ENCODE data around the gene ASF1B. TPM values are rescaled to one million over a fixed set of nuclear protein-coding genes. Genes with fewer than 3 reads are reported as not detected.

ASF1B gene
- total RNA-seq, 1 experiment from 2014 or later: 78.1 TPM

DNA sequence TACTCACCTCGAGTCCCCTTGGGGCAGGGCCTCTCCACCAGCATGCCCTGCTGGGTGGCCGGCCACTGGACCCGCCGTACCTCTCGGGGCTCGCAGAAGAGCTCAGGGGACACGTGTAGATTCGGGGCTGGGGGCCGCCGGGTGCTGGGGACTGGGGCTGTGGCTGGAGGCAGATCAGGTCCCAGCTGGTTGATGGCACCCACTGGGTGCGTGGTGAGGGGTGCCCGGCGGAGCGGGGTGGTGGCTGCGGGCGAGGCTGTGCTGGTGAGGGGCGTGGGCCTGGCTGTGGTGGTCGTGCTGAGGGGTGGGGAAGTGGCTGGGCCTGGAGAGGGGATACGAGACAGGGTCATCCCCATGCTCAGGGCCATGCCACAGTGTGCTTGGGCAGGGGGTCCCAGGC lies 24.9 kb upstream of the ASF1B start:
- TF ChIP-seq, protein P1, sequence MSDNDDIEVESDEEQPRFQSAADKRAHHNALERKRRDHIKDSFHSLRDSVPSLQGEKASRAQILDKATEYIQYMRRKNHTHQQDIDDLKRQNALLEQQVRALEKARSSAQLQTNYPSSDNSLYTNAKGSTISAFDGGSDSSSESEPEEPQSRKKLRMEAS (IDR thresholded peaks at IDR 0.05): no peak
- no peak for TF ChIP-seq SRF (IDR thresholded peaks at IDR 0.05; ENCODE audit: low read depth)
- no peak for TF ChIP-seq CBX3 (IDR thresholded peaks at IDR 0.05; ENCODE audit: low read depth)
- no peak for TF ChIP-seq CEBPB (IDR thresholded peaks at IDR 0.05; ENCODE audit: low read depth)
- POLR2A ChIA-PET: no interaction called here

DNA sequence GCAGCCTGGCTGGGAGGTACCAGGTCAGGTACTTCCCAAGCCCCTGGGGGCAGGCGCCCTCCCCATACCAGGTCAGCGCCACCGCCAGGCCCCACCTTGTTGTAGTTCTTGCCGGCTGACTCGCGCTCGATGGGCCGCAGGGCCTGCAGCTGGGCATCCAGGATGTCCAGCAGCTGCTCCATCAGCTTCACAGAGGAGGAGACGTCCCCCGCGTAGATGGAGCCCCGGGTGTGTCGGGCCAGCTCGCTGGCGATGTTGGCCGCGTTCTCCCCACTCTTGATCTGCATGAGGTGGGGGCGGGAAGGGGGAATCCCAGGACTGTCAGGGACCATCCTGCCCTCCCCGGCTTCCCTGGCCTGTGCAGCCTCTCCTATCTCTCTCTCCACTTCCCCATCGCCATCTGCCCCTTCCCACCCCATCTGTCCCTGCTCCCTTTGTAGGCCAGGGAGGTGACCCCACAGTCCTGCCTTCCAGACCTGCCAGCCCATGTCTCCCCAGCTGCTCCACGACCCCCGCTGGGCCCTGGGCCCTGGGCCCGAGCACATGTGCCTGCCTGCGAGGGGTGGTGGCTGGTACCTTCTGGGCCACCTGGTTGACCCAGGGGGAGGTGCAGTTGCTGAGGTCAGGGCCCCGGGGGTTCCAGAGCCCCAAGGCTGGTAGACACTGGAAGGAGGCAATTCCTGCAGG lies 23.8 kb upstream of the ASF1B start:
- no peaks in the 10 kb centered on the region for H3K79me2 ChIP-seq (ENCODE audit: insufficient read depth, low read length)
- no peak overlapping the region for H3K4me3 ChIP-seq (replicated peaks in 1 of 2; ENCODE audit: low read depth in 1 of 2, low read length in 2 of 2)
- TF ChIP-seq SIN3A (IDR thresholded peaks at IDR 0.05; ENCODE audit: low read depth): no peak
- DNase-seq (ENCODE audit: low read depth, low spot score) (no peak), ATAC-seq (no peak)
- no TSS peak for BruUV-seq (replicated peaks)
- RAD21 ChIA-PET (ENCODE audit: low non-redundant PET in 1 of 2, low total read pairs in 2 of 2, uncharacterized antibody in 2 of 2, unreplicated experiment in 2 of 2): no interaction called here
- no peaks in the 10 kb centered on the region for H3K4me1 ChIP-seq (ENCODE audit: control insufficient read depth in 1 of 2, insufficient read depth in 2 of 2, low read length in 2 of 2)
- intact Hi-C loops (cut with micrococcal nuclease): no loop called here
- no peaks in the 10 kb centered on the region for H3K27me3 ChIP-seq (ENCODE audit: insufficient read depth, low read length)
- no peak overlapping the region for H2AFZ ChIP-seq (ENCODE audit: low read depth, low read length, poor library complexity, severe bottlenecking)
- CTCF ChIA-PET: no interaction called here
- H3K9me2 ChIP-seq (ENCODE audit: insufficient read depth): no peaks in the 10 kb centered on the region
- POLR2A ChIA-PET: no interaction called here
- no peak overlapping the region for H3K4me2 ChIP-seq (ENCODE audit: low read length)
- no peak overlapping the region for H3K27ac ChIP-seq (ENCODE audit: low read depth, low read length)
- peaks cover 31 to 37% of the 10 kb centered on the region in 2 experiments; a peak in 3 of 4 replicates for H3K36me3 ChIP-seq (ENCODE audit: control insufficient read depth in 1 of 2, insufficient read depth in 2 of 2, low read length in 2 of 2)
- H3K9me3 ChIP-seq (ENCODE audit: control insufficient read depth in 1 of 2, insufficient read depth in 1 of 2, low read depth in 1 of 2, low read length in 2 of 2): no peaks in the 10 kb centered on the region
- no peaks in the 10 kb centered on the region for H4K20me1 ChIP-seq (ENCODE audit: insufficient read depth)
- H3K9ac ChIP-seq (ENCODE audit: low read length): no peak overlapping the region

More for the DNA sequence above, 24.9 kb upstream of the ASF1B start:
- Histone ChIP-seq H4K20me1 (ENCODE audit: insufficient read depth) (no peaks in the 10 kb centered on the region), H3K9me2 (ENCODE audit: insufficient read depth) (no peaks in the 10 kb centered on the region), H3K27me3 (ENCODE audit: insufficient read depth, low read length) (no peaks in the 10 kb centered on the region), H3K9me3 (ENCODE audit: control insufficient read depth in 1 of 2, insufficient read depth in 1 of 2, low read depth in 1 of 2, low read length in 2 of 2) (no peaks in the 10 kb centered on the region), H3K4me1 (ENCODE audit: control insufficient read depth in 1 of 2, insufficient read depth in 2 of 2, low read length in 2 of 2) (no peaks in the 10 kb centered on the region), H3K36me3 (ENCODE audit: control insufficient read depth in 1 of 2, insufficient read depth in 2 of 2, low read length in 2 of 2) (peaks cover 22 to 31% of the 10 kb centered on the region in 2 experiments; a peak in 3 of 4 replicates), H3K27ac (ENCODE audit: low read depth, low read length) (no peak overlapping the region), H3K4me2 (ENCODE audit: low read length) (no peak overlapping the region), H2AFZ (ENCODE audit: low read depth, low read length, poor library complexity, severe bottlenecking) (no peak overlapping the region), H3K4me3 (replicated peaks in 1 of 2; ENCODE audit: low read depth in 1 of 2, low read length in 2 of 2) (no peak overlapping the region), H3K9ac (ENCODE audit: low read length) (no peak overlapping the region), H3K79me2 (ENCODE audit: insufficient read depth, low read length) (no peaks in the 10 kb centered on the region)
- no TSS peak for BruUV-seq (replicated peaks)
- CTCF ChIA-PET: no interaction called here
- intact Hi-C loops (cut with micrococcal nuclease): no loop called here
- DNase-seq (ENCODE audit: low read depth, low spot score): no peak
- ATAC-seq: no peak
- RAD21 ChIA-PET (ENCODE audit: low non-redundant PET in 1 of 2, low total read pairs in 2 of 2, uncharacterized antibody in 2 of 2, unreplicated experiment in 2 of 2): no interaction called here

All from HCT116 (cell line).